ENCODE data around the gene EPB41L5. TPM values are rescaled to one million over a fixed set of nuclear protein-coding genes. Genes with fewer than 3 reads are reported as not detected.
A peak's percentile ranks its signal among the peaks of the same experiment; 100 is the strongest.

EPB41L5 gene
- total and polyA plus RNA-seq, 10 of the 15 experiments (the other 5 are each of a cell fraction or from before 2014, with no cell fraction given) = 2.1 to 20.4 (median 8.2) TPM

GRCh38 chr2:120109186-120110061, 96.5 kb downstream of the EPB41L5 start (continued):
- TF ChIP-seq ELK1 (IDR thresholded peaks at IDR 0.05; ENCODE audit: low read depth, low read length) (no peak), IRF5 (IDR thresholded peaks at IDR 0.05; ENCODE audit: borderline replicate concordance) (no peak), SPI1 (IDR thresholded peaks at IDR 0.05; ENCODE audit: borderline replicate concordance, insufficient read depth, low read depth, low read length) (peak; percentile 72; the same call in 1 of the 2 replicates), PAX5 (IDR thresholded peaks at IDR 0.05; ENCODE audit: borderline replicate concordance, low read depth, low read length) (no peak), CTCF (IDR thresholded peaks at IDR 0.05 in 2 of 3, conservative IDR thresholded peaks at IDR 0.05 in 1 of 3; ENCODE audit: control insufficient read depth in 2 of 3, extremely low read depth in 1 of 3, insufficient read depth in 1 of 3, low read depth in 3 of 3, low read length in 3 of 3) (peak; percentile 28 to 55 (median 46); a peak in 5 of 6 replicates), IKZF2 (IDR thresholded peaks at IDR 0.05) (0 out of 4 replicates have a peak, but pooled peaks of 1 of the 2 experiments have one; percentile 26), ZNF592 (IDR thresholded peaks at IDR 0.05) (no peak), FOXM1 (IDR thresholded peaks at IDR 0.05; ENCODE audit: low read depth, low read length) (0 out of 2 replicates have a peak, but pooled peaks have one; percentile 26), KLF5 (IDR thresholded peaks at IDR 0.05; ENCODE audit: partially characterized antibody) (no peak), NR2C1 (IDR thresholded peaks at IDR 0.05) (no peak), KDM1A (IDR thresholded peaks at IDR 0.05; ENCODE audit: borderline replicate concordance) (no peak), ETV6 (conservative IDR thresholded peaks at IDR 0.05 in 1 of 2, IDR thresholded peaks at IDR 0.05 in 1 of 2; ENCODE audit: borderline replicate concordance in 1 of 2, low read depth in 1 of 2) (peak in 1 of 2 experiments; percentile 91; a peak in 2 of 4 replicates), MEF2A (IDR thresholded peaks at IDR 0.05; ENCODE audit: insufficient read depth, low read depth, low read length) (no peak), EGR1 (IDR thresholded peaks at IDR 0.05; ENCODE audit: borderline replicate concordance in 1 of 2, low read depth in 2 of 2, low read length in 2 of 2) (no peak), USF2 (IDR thresholded peaks at IDR 0.05; ENCODE audit: borderline replicate concordance, low read depth, low read length) (no peak)

Measured in GM12878 (cell line).